Measurements from ENCODE around the gene MYOG.

DNA sequence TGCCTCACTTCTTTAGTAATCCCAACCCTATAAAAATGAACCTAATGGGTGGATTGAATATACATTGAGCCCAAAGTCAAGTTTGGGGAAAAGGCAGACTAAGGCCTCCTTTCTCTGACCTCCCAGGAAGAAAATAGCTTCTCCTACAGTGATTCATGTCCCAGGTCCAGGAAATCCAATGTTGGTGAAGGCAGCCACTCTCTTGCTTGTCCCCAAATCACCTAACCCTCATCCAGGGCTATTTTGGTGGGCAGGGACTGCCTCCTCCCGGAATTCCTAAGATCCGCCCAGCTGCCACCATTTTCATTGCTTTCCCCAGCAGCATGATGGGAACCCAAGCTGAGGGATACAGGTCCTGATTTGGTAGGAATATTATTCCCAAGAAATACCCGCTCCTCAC lies 8.4 kb downstream of the MYOG start:
- TF ChIP-seq POLR2A (IDR thresholded peaks at IDR 0.05; ENCODE audit: low read depth, low read length) (no peak), POLR2AphosphoS5 (IDR thresholded peaks at IDR 0.05; ENCODE audit: low read depth, low read length) (no peak), SPI1 (IDR thresholded peaks at IDR 0.05; ENCODE audit: low read depth, low read length) (no peak), POU2F2 (IDR thresholded peaks at IDR 0.05; ENCODE audit: low read depth, low read length) (no peak), TAF1 (IDR thresholded peaks at IDR 0.05; ENCODE audit: low read depth, low read length) (no peak), PAX5 (IDR thresholded peaks at IDR 0.05; ENCODE audit: insufficient read depth, low read length, severe bottlenecking) (no peak)
